HL-60 (cell line): ENCODE results near the gene KCNQ5.

ENCODE experiments used
- POLR2AphosphoS5 ChIP-seq: IDR thresholded peaks from 2 replicates; pipeline ENCODE4 v1.6.1; 2012; ENCODE audit warnings: low read depth
- TF ChIP-seq, protein P1 (sequence below): IDR thresholded peaks from one replicate; pipeline ENCODE4 v1.5.1; 2011; ENCODE audit warnings: low read length, control low read depth, inconsistent platforms; ENCODE audit not compliant: insufficient read depth

DNA sequence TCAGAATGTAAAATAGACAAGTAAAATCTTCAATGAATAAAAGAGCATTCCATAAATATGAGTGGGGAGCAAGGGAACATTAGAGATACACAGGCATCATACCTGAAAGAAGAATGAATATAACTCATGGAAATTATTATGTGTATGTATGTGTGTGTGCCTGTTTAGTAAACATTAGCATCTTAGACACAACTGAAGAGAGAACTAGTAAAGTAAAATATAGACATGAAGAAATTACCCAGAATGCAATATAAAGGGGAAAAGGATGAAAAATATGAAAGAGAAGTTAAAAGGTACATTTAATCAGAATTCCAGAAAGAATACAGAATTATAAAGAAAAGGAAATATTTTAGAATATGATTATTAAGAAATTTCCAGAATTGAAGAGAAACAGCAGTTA is 264.3 kb downstream of the KCNQ5 start:
- TF ChIP-seq POLR2AphosphoS5 = no peak
- TF ChIP-seq, protein P1, sequence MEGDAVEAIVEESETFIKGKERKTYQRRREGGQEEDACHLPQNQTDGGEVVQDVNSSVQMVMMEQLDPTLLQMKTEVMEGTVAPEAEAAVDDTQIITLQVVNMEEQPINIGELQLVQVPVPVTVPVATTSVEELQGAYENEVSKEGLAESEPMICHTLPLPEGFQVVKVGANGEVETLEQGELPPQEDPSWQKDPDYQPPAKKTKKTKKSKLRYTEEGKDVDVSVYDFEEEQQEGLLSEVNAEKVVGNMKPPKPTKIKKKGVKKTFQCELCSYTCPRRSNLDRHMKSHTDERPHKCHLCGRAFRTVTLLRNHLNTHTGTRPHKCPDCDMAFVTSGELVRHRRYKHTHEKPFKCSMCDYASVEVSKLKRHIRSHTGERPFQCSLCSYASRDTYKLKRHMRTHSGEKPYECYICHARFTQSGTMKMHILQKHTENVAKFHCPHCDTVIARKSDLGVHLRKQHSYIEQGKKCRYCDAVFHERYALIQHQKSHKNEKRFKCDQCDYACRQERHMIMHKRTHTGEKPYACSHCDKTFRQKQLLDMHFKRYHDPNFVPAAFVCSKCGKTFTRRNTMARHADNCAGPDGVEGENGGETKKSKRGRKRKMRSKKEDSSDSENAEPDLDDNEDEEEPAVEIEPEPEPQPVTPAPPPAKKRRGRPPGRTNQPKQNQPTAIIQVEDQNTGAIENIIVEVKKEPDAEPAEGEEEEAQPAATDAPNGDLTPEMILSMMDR = no peak
